GM19240 (cell line): ENCODE data around the gene TMEM62.

Source experiments
- DNase-seq: peaks from one replicate; pipeline ENCODE4 v3.0.0; 2011; ENCODE audit warnings: low spot score; ENCODE audit not compliant: insufficient read length

TMEM62 gene

DNA sequence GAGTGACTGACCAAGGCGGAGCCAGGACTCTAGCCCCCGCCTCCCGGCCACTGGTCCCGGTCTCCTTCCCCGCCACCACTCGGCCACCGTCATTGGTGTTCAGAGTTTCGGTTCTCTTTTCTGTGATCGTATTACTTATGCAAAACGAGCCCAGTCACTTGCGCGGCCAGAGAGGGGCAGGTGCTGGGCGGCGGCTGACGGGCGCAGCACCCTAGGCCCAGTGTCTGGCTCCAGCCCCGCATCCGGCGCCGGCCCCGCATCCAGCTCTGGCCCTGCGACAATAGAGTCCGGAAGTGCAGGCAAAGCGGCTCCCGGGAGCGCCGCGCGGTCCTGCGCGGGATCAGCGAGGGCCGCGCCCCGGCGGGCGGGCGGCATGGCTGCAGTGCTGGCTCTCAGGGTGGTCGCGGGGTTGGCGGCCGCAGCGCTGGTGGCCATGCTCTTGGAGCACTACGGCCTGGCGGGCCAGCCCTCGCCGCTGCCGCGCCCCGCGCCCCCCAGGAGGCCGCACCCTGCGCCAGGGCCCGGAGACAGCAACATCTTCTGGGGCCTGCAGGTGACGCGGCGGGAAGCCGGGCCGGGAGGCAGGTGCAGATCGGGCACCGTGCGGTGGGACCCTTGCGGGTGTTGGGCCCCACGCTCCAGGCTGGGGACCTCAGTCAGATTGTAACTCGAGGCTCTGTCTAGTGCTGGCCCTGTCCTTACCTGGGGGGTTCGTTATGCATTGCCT, at the start of gene TMEM62:
Gene TMEM62 (plus strand): TSS at position 157 of the 727 bp plus-strand sequence. CDS start 217 bp downstream, at position 374.
- DNase-seq, result peak; percentile 89

DNA sequence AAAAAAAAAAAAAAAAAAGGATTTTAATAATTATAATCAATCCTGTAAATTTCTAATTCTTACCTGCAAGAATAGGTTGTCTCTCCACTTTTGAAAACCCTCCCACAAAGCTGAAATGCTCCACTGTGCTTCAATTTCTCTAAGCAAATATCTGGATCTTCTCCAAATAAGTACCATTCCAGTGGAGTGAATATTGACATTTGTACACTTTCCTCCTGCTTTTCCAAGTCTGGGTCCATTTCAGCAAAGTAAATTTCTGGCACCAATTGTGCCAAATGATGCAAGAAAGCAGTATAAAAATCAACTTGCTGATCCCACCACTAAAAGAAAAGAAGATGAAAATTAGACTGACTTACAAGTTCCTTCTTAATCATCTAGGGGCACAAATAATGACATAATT, 47.5 kb upstream of the TMEM62 start:
- no peak for DNase-seq

DNA sequence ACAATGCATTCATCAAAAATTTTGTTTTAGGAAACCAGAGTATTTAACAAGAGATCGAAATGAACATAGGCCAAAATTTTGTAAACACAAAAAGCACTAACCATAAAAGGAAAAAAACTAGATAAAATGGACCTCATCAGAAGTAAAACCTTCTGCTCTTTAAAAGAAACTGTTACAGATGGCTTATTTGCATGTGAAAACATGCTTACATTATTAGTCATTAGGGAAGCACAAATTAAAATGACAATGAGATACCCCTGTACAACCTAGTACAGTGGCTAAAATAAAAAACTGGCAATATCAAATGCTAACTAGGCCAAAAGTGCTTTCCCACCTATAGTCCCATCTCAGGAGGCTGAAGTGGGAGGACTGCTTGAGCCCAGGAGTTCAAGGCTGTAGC, 46.8 kb upstream of the TMEM62 start:
- no peak for DNase-seq

GRCh38 chr15:43091859-43092258, 41.5 kb upstream of the TMEM62 start:
- no peak for DNase-seq

DNA sequence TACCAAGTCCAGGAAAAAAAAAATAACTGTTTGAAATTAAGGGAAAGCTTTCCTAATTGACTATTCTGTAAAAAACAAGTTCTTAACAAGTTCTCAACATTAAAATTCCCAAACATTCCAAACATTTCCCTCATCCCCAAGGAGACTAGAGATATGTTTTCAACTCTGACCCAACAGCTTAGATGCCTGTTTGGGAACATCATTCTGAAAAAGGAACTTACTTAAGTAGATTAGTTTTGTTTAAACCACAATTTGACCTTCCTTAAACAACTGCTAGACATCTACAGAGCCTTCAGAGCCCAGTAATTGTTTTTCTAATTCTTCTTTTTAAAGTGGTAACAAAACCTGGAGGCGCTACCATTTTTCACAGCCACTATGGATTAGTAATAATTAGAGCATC, 40.4 kb upstream of the TMEM62 start:
- DNase-seq, result no peak

GRCh38 chr15:43094416-43095030, 38.9 kb upstream of the TMEM62 start:
- DNase-seq, result no peak

DNA sequence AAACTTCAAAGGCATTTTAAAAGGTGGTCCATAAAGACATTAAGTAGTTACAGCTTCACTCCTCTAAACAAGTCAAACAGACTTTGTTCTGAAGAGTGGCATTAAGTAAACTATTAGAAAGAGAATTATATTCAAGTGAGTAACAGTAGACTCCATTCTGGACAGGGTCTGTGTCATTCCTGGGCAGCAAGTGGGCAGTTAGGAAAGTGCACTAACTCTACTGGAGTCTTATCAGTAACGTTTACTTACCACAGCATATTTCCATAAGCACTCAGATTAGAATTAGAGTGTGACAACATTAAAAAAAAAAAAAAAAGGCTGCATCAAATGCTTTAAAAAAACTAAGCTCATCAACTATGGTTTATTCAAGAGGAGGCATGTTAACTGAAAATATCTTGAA, 38.1 kb upstream of the TMEM62 start:
- DNase-seq, result no peak

DNA sequence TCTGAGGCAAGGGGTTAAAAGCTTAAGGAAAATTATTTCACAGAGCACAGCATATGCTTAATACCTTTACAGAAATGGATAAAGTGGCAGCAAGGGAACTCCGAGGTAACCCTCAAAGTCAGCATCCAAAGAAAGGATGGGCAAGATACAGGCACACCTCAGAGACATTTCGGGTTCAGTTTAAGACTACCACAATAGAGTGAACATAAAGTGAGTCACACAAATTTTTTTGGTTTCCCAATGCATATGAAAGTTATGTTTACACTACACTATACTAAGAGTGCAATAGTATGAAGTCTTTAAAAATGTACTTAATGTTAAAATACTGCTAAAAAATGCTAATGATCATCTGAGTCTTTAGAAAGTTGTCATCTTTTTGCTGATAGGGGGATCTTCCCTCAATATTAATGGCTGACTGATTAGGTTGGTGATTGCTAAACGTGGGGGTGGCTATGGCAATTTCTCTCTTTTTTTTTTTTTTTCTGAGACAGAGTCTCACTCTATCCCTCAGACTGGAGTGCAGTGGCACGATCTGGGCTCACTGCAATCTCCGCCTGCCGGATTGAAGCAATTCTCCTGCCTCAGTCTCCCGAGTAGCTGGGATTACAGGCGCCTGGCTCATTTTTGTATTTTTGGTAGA, 37.6 kb upstream of the TMEM62 start:
- no peak for DNase-seq

- no peak for DNase-seq
Measured at GRCh38 chr15:43096411-43096810, 37.0 kb upstream of the TMEM62 start.

GRCh38 chr15:43099105-43099845, 34.1 kb upstream of the TMEM62 start:
- no peak for DNase-seq

DNA sequence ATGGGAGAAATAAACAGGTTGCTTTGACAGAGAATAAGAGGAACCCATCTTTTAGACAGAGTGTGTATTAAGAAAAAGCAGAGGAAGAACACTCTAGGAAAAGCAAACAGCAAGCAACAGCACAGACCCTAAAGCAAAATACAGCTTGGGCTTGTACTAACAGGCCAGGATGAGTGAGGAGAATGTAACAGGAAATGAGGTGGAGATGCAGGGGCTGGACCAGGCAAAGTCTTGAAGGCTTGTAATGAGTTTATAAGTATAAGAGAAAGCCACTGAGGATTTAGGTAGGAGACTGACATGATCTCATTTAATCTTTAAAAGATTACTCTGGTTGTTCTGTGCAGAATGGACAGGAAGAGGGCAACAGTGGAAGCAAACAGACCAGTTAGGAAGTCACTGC, 32.4 kb upstream of the TMEM62 start:
- no peak for DNase-seq

GRCh38 chr15:43102187-43102586, 31.2 kb upstream of the TMEM62 start:
- no peak for DNase-seq

GRCh38 chr15:43103907-43104306, 29.5 kb upstream of the TMEM62 start:
- no peak for DNase-seq

DNA sequence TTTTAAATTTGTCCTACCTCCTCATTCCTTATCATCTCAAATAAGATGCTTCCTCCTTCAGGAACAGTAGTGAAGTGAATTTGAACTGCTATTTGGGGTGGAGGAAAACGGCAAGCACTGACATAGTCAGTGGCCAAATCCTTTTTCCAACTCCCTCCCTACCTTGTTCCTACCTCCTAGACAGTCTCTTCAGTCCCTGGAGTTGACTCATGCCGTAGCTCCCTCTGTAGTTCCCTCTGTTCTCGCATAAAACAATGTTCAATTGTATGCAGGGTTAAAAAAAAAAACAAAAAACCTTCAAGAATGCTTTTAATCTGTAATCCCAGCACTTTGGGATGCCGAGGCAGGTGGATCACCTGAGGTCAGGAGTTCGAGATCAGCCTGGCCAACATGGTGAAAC, 29.0 kb upstream of the TMEM62 start:
- DNase-seq, result no peak

DNA sequence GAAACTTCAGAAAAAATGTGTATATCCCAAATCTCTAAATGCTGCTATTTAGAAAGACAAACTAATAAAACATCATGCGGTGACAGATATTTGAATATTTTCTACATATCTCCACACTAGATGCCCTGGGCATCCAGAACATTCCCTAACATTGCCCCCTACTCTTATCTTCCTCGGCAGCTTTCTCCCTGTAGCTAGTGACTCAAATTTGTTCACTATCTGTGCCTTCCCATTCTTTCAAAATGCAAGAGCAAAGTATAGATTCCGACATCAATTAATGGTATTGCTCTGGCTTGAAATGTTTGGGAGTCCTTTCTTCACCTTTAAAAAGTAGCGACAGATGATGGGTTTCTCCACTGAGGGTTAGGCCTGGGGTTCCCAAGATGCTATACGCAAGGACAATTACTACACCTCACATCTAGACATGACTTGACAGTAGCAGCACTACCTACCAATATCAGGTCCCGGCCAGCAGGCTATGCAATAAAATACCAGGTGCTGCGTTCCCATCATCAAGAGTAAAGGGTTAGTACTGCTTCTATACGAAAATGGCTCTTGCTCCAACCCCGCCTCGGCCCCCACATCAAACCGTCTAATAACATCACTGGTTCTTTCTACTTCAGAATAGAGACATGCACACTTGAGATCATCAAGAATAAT, 28.2 kb upstream of the TMEM62 start:
- no peak for DNase-seq

DNA sequence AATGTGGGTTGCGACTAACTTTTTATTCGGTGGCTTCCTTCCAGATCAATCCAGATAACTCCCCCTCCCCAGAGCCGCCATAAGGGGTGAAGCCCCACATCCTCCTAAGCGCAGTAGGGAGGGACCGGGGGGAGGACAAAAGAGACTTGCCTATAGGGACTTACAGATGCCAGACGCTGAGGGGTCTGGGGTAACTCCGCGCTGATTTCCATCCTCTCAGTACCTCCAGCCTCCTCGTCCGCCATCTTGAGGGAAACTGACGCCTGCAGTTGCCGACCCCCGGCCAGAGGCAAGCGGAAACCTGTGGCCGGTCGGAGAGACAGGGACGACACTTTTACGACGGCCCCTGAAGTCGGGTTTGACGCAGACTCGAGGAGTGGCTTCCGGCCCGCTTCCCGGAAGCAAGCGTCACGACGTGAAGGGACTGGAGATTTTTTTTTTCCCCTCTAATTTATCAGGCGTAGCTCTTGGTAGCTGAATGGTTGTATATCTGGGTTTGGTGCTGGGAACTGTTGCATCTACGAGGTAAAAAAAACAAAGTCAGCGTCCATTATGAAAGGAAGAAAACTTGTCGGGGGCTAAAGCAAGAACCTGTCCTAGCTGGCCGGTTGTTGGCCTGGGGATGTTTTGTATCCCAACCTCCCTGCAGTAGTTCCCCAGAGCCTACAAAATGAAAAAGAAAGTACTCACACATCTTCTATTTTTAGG, 27.5 kb upstream of the TMEM62 start, which contains the start of gene UBR1:
Gene UBR1 (minus strand): TSS at position 261 of the 708 bp plus-strand sequence. CDS start 16 bp downstream, at position 245.
- peak; percentile 87 for DNase-seq

DNA sequence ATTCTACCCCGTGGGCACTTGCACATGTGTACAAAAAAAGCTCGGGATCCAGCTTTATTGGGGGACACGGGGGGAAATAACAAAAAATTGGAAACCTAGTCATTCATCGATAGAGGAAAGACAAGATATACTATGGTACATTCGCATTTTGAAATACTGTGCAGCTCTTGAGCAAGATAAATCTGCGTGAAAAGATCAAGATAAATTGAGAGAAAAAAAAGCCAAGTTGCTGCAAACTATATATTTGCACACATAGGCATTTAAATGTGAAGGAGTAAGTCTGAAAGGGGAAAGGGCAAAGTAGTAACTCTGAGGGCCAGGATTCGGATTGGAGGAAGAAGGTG, 26.9 kb upstream of the TMEM62 start:
- no peak for DNase-seq

DNA sequence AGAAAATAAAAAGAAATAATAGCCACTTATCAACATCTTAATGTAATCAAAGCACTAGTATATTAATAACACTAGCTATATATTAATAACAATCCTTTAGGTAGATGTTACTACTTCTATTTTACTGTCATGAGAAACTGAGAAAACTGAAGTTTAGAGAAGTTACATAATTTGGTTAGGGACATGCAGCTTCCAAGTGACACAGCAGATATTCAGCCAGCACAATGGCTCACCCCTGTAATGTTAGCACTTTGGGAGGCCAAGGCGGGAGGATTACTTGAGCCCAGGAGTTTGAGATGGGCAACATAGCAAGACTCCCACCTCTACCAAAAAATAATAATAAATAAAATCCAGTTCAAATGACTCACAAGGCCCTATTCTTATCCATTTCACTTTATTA, 25.6 kb upstream of the TMEM62 start:
- no peak for DNase-seq

DNA sequence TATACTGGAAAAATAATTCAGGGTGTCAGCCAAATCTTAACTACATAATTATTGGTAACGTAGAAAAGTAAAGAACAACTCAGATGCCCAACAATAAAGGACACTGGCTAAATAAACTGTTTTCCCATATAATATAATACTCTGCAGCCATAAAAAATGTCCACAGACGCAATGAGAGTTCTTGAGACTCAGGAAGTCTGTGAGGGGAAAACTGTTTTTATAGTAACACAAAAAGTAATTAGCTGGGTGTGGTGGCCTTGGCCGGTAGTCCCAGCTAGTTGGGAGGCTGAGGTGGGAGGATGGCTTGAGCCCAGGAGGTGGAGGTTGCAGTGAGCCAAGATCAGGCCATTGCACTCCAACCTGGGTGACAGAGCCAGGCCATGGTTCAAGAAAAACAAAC, 22.0 kb upstream of the TMEM62 start:
- DNase-seq, result no peak

DNA sequence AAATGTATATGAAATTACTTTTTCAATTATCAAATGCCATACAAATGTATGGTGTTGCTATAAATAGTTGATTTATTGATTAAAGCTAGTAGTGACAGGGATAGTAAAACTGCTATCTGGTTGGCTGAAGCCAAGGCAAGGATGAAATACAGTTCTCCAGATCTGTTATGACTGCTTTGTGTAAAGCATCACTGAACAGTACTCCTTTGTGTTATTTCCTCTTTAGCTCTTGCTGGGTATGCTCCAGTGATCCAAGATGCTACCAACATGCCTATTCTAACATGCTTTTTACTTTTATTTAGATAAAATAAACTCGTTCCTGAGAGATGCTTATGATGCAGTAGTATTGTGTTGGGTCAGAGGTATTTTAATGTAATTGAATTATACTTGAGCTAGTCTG, 15.1 kb upstream of the TMEM62 start:
- no peak for DNase-seq

- DNase-seq, result no peak
Measured at GRCh38 chr15:43118829-43119228, 14.6 kb upstream of the TMEM62 start.
